GM23338 (cell line): ENCODE data around the gene EFCAB8. TPM values are rescaled to one million over a fixed set of nuclear protein-coding genes. Genes with fewer than 3 reads are reported as not detected.

Source experiments
- ATAC-seq: fragments of 200-7000 bp; cut with Tn5 transposase; 3 replicates; pipeline ENCODE4 v1.9.1; 2020
- DNase-seq: peaks from one replicate; pipeline ENCODE4 v3.0.0-alpha.2; 2015; ENCODE audit warnings: low spot score
- H2AFZ ChIP-seq: fragments of 200-600 bp; sonication (generic); 2 replicates; pipeline ENCODE4 v1.8.0; 2016; ENCODE audit warnings: antibody characterized with exemption, mild to moderate bottlenecking, moderate library complexity
- H3F3A ChIP-seq: fragments of 200-600 bp; sonication (generic); replicated peaks from 2 replicates; pipeline ENCODE4 v1.8.0; 2017; ENCODE audit warnings: antibody characterized with exemption, mixed run types, low read depth
- H3K27ac ChIP-seq: fragments of 200-600 bp; sonication (generic); 2 replicates; pipeline ENCODE4 v1.6.1; 2016; ENCODE audit warnings: low read depth
- H3K27me3 ChIP-seq: fragments of 200-600 bp; sonication (generic); 2 replicates; pipeline ENCODE4 v1.8.0; 2016; ENCODE audit warnings: mild to moderate bottlenecking, mixed run types, moderate library complexity; ENCODE audit not compliant: insufficient read depth
- H3K36me3 ChIP-seq: fragments of 200-600 bp; sonication (generic); 2 replicates; pipeline ENCODE4 v1.8.0; 2016; ENCODE audit warnings: mild to moderate bottlenecking; ENCODE audit not compliant: insufficient read depth
- H3K4me1 ChIP-seq: fragments of 200-600 bp; sonication (generic); 2 replicates; pipeline ENCODE4 v1.8.0; 2016; ENCODE audit warnings: mild to moderate bottlenecking, moderate library complexity; ENCODE audit not compliant: insufficient read depth
- H3K4me2 ChIP-seq: fragments of 200-600 bp; sonication (generic); 2 replicates; pipeline ENCODE4 v1.7.1; 2017; ENCODE audit warnings: mixed run types
- H3K4me3 ChIP-seq: fragments of 200-600 bp; sonication (generic); 2 replicates; pipeline ENCODE4 v1.6.1; 2016; ENCODE audit warnings: mixed run types
- H3K79me2 ChIP-seq: fragments of 200-600 bp; sonication (generic); replicated peaks from 2 replicates; pipeline ENCODE4 v1.8.0; 2017; ENCODE audit warnings: mild to moderate bottlenecking; ENCODE audit not compliant: insufficient read depth
- H3K9me2 ChIP-seq: fragments of 200-600 bp; sonication (generic); 2 replicates; pipeline ENCODE4 v1.8.0; 2017; ENCODE audit not compliant: insufficient read depth
- H4K20me1 ChIP-seq: fragments of 200-600 bp; sonication (generic); replicated peaks from 2 replicates; pipeline ENCODE4 v1.8.0; 2017; ENCODE audit warnings: mild to moderate bottlenecking; ENCODE audit not compliant: insufficient read depth
- H3K27ac Mint-ChIP-seq: 2 replicates; pipeline ENCODE4 v1.8.0; 2020; ENCODE audit warnings: inconsistent platforms, mild to moderate bottlenecking, moderate library complexity, mixed read lengths
- H3K27me3 Mint-ChIP-seq: 3 replicates; pipeline ENCODE4 v1.8.0; 2022; ENCODE audit warnings: low read depth, mild to moderate bottlenecking, moderate library complexity, mixed read lengths, inconsistent platforms; ENCODE audit not compliant: insufficient read depth, poor library complexity
- H3K36me3 Mint-ChIP-seq: 3 replicates; pipeline ENCODE4 v1.8.0; 2021; ENCODE audit warnings: low read depth, mild to moderate bottlenecking, inconsistent platforms, moderate library complexity, mixed read lengths
- H3K4me1 Mint-ChIP-seq: 3 replicates; pipeline ENCODE4 v1.8.0; 2020; ENCODE audit warnings: mild to moderate bottlenecking, inconsistent platforms, mixed read lengths
- H3K4me3 Mint-ChIP-seq: 3 replicates; pipeline ENCODE4 v1.8.0; 2021; ENCODE audit warnings: moderate library complexity, mild to moderate bottlenecking, inconsistent platforms, mixed read lengths
- H3K9me3 Mint-ChIP-seq: 3 replicates; pipeline ENCODE4 v1.8.0; 2020; ENCODE audit warnings: moderate library complexity, mild to moderate bottlenecking, inconsistent platforms, mixed read lengths
- CREB1 ChIP-seq: fragments of 250-450 bp; sonication (Bioruptor Pico); IDR thresholded peaks from 2 replicates; pipeline ENCODE4 v1.5.0; 2020; ENCODE audit warnings: low read depth, mild to moderate bottlenecking, moderate library complexity
- EZH2 ChIP-seq: fragments of 200-600 bp; sonication (generic); IDR thresholded peaks from one replicate; pipeline ENCODE4 v1.8.0; 2017; ENCODE audit warnings: antibody characterized with exemption, mild to moderate bottlenecking, low read depth; ENCODE audit not compliant: unreplicated experiment
- EZH2phosphoT487 ChIP-seq: fragments of 200-600 bp; sonication (generic); IDR thresholded peaks from one replicate; pipeline ENCODE4 v1.8.1; 2018; ENCODE audit warnings: antibody characterized with exemption; ENCODE audit not compliant: unreplicated experiment
- NANOG ChIP-seq: IDR thresholded peaks from 2 replicates; pipeline ENCODE4 v1.6.1; 2016; ENCODE audit warnings: antibody characterized with exemption, borderline replicate concordance
- ZNF114 ChIP-seq: fragments of 250-450 bp; sonication (Bioruptor Pico); IDR thresholded peaks from 2 replicates; pipeline ENCODE4 v1.5.0; 2020; ENCODE audit warnings: mild to moderate bottlenecking, moderate library complexity
- polyA plus RNA-seq: library from polyadenylated mRNA; unstranded; fragments of >200 nt; fragmentation: Nextera tagmentation; extraction: Ambion mirVana; gene quantifications from 2 replicates; pipeline ENCODE4 v1.2.1, GENCODE V29; 2016
- total RNA-seq: library from RNA; depleted of rRNA; stranded (reverse); fragments of >200 nt; shearing (Covaris generic); gene quantifications from 2 replicates; pipeline ENCODE4 v1.2.3, GENCODE V29; 2014
- TF ChIP-seq, protein P1 (sequence below): IDR thresholded peaks from one replicate; pipeline ENCODE4 v1.6.1; 2018; ENCODE audit warnings: antibody characterized with exemption; ENCODE audit not compliant: unreplicated experiment

The EFCAB8 gene
- total and polyA plus RNA-seq, 2 experiments from 2014 or later, result 0.35 TPM; not detected in 1

DNA sequence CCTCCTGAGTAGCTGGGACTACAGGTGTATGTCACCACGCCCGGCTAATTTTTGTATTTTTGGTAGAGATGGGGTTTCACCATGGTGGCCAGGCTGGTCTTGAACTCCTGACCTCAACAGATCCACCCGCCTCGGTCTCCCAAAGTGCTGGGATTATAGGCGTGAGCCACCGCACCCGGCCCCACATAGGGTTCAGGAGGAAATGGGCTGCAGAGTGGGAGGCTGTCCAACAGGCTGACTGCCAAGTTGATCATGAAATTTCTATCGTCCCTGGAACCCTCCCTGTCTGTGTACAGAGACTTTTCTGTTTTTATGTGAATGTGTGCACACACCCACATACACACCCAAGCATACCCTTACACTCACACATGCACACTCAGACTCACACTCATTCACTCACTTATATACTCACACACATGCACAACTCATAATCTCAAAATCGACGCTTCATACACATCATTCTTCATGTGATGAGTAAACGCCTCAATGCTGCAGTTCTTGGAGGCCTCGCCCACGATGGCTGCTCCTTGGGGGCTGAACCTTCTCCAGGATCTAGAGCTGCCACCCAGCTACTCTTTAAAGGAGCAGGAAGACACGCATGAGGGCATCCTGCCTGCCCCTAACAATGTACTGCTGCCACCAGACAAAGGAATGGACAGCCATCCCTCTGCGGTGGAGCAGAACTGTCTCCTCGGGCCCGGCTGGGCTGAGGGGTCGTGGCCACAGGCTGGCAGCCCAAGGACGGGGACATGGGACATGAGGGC lies 109.9 kb downstream of the EFCAB8 start (continued):
- TF ChIP-seq ZNF114 (CRISPR knock-in tag) (no peak), EZH2 (no peak)
- TF ChIP-seq, protein P1, sequence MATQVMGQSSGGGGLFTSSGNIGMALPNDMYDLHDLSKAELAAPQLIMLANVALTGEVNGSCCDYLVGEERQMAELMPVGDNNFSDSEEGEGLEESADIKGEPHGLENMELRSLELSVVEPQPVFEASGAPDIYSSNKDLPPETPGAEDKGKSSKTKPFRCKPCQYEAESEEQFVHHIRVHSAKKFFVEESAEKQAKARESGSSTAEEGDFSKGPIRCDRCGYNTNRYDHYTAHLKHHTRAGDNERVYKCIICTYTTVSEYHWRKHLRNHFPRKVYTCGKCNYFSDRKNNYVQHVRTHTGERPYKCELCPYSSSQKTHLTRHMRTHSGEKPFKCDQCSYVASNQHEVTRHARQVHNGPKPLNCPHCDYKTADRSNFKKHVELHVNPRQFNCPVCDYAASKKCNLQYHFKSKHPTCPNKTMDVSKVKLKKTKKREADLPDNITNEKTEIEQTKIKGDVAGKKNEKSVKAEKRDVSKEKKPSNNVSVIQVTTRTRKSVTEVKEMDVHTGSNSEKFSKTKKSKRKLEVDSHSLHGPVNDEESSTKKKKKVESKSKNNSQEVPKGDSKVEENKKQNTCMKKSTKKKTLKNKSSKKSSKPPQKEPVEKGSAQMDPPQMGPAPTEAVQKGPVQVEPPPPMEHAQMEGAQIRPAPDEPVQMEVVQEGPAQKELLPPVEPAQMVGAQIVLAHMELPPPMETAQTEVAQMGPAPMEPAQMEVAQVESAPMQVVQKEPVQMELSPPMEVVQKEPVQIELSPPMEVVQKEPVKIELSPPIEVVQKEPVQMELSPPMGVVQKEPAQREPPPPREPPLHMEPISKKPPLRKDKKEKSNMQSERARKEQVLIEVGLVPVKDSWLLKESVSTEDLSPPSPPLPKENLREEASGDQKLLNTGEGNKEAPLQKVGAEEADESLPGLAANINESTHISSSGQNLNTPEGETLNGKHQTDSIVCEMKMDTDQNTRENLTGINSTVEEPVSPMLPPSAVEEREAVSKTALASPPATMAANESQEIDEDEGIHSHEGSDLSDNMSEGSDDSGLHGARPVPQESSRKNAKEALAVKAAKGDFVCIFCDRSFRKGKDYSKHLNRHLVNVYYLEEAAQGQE, result no peak

GRCh38 chr20:32969356-32970114 lies 110.8 kb downstream of the EFCAB8 start:
- Histone ChIP-seq H3K79me2 (no peaks in the 10 kb centered on the region), H3K36me3 (no peaks in the 10 kb centered on the region), H3K9me2 (no peaks in the 10 kb centered on the region), H3K4me3 (no peak overlapping the region), H3K27ac (no peak overlapping the region), H3K4me1 (peaks cover 26% of the 10 kb centered on the region), H3F3A (0 out of 2 replicates have a peak, but pooled peaks cover 10% of the 10 kb centered on the region), H3K27me3 (no peaks in the 10 kb centered on the region), H2AFZ (no peak overlapping the region), H4K20me1 (no peaks in the 10 kb centered on the region), H3K4me2 (no peak overlapping the region)
- Mint-ChIP-seq H3K36me3 (no peaks in the 10 kb centered on the region), H3K4me3 (no peak overlapping the region), H3K4me1 (peaks cover 2% of the 10 kb centered on the region), H3K27me3 (peaks cover 9% of the 10 kb centered on the region), H3K27ac (no peak overlapping the region), H3K9me3 (no peaks in the 10 kb centered on the region)
- ATAC-seq, result no peak
- TF ChIP-seq EZH2phosphoT487, result no peak
- TF ChIP-seq, protein P1, result no peak
- no peak for TF ChIP-seq NANOG
- TF ChIP-seq CREB1 (CRISPR knock-in tag), result no peak
- DNase-seq, result no peak
